ENCODE measurements around the gene LIPK.

GRCh38 chr10:88800152-88801125 is 94.4 kb downstream of the LIPK start:
- TF ChIP-seq, protein P1, sequence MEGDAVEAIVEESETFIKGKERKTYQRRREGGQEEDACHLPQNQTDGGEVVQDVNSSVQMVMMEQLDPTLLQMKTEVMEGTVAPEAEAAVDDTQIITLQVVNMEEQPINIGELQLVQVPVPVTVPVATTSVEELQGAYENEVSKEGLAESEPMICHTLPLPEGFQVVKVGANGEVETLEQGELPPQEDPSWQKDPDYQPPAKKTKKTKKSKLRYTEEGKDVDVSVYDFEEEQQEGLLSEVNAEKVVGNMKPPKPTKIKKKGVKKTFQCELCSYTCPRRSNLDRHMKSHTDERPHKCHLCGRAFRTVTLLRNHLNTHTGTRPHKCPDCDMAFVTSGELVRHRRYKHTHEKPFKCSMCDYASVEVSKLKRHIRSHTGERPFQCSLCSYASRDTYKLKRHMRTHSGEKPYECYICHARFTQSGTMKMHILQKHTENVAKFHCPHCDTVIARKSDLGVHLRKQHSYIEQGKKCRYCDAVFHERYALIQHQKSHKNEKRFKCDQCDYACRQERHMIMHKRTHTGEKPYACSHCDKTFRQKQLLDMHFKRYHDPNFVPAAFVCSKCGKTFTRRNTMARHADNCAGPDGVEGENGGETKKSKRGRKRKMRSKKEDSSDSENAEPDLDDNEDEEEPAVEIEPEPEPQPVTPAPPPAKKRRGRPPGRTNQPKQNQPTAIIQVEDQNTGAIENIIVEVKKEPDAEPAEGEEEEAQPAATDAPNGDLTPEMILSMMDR (IDR thresholded peaks at IDR 0.05), result no peak
- TF ChIP-seq TEAD4 (CRISPR knock-in tag; IDR thresholded peaks at IDR 0.05) (no peak), ARID4B (CRISPR knock-in tag; IDR thresholded peaks at IDR 0.05; ENCODE audit: borderline replicate concordance) (no peak), CBFB (CRISPR knock-in tag; IDR thresholded peaks at IDR 0.05; ENCODE audit: low read depth) (no peak)
